Esophagus squamous epithelium (tissue), 4 donors: Measurements from ENCODE around the gene ANKUB1.

Experiments
- CTCF ChIP-seq, 6 experiments: fragments of 450-650 bp in 4 of 6; fragments of 200-600 bp in 2 of 6; sonication (generic) in 2 of 6; IDR thresholded peaks; one replicate each; pipeline ENCODE4 v1.5.1; 2016 to 2019; ENCODE audit warnings: antibody characterized with exemption in 6 of 6, mild to moderate bottlenecking in 4 of 6, moderate library complexity in 4 of 6
- POLR2A ChIP-seq, 4 donors: fragments of 450-650 bp; IDR thresholded peaks; one replicate each; pipeline ENCODE4 v1.6.1; 2017; ENCODE audit warnings: antibody characterized with exemption in 4 of 4, mild to moderate bottlenecking in 4 of 4, moderate library complexity in 3 of 4

- no peak for TF ChIP-seq CTCF (IDR thresholded peaks at IDR 0.05)
- no peak for TF ChIP-seq POLR2A (IDR thresholded peaks at IDR 0.05)
These were observed 13.9 kb upstream of the ANKUB1 start for GRCh38 chr3:149806171-149806778.
